HG03159 (cell line): ENCODE results near the gene ZNF552.
A peak's percentile ranks its signal among the peaks of the same experiment; 100 is the strongest.
"Not testable (repeated sequence)": the region's sequence is repeated elsewhere in the genome, so short reads cannot be mapped to it uniquely, and the experiment has no call there.

Experiments
- ATAC-seq: cut with Tn5 transposase; IDR thresholded peaks from one replicate; pipeline ENCODE4 v1.9.1; 2021; ENCODE audit warnings: mild to moderate bottlenecking, moderate library complexity; ENCODE audit not compliant: unreplicated experiment

ZNF552 gene

DNA sequence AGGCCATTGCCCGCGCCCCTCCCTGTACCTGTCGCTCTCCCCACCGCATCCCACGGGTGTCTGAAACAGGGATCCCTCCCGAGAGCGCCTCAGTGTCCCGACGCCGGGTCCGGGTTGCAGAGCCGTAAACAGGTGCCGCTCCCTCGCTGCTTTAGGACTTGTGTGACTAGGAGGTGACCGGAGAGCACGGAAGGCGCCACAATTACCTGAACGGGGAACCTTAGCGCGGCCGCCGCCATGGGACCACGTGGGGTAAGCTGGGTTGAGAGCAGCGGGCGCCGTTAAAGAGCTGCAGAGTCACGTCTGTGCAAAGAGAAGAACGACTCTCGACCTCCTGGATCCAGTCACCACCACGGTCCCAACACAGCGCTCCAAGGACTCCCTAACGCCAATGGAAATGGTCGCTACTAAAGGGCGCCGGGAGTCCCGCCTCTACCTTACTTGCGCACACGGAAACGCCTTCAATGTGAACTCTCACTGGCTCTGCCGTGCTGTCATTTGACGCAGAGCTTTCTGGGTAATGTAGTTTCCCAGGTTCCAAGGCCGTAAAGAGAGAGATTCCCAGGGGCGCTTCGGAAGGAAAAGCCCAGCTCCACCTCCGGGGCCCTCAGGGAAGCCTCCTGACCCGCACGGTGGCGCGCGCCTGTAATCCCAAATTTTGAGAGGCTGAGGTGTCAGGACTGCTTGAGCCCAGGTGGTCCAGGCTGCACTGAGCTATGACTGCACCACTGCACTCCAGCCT lies at the start of gene ZNF552:
ZNF552 (minus strand) TSS at position 409 of the 742 bp plus-strand sequence; CDS start at position 239, 170 bp downstream.
- ATAC-seq = peak; percentile 76

DNA sequence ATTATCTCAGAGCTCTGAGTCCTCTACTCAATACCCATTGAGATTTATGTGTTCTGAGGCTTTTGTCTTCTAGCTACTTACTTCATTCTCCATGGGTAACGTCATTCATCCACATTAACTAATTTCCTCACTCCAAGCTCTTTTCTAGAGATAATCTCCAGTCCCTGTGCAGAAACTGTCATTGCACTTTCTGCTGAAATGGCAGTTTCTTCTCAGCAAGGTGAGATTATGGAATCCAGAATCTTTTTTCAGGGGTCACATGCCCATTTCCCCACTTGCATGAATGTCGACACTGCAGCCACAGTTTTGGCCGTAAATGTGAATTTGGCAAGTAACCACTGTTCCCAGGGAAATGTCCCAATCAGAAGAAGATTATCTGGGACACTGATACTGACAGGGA lies 47.6 kb upstream of the ZNF552 start:
- ATAC-seq = not testable (repeated sequence)

DNA sequence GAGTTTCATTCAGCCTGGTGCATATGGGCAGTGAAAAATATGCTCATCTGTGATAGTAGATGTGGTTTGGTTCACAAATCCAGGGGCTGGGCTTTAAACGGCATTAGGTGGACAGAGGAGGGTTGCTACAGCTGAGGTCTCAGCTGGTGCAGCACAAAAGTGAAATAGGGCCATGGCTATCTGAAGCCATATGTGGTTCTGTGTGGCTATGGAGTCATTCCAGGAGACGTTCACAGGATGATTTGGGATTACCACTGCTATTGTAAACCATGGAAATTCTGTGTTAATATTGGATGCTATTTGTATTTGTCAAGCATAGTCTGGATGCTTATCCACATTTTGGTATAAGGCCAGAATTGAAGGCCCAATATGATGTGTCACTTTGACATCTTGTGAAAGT lies 39.4 kb upstream of the ZNF552 start:
- not testable (repeated sequence) for ATAC-seq

DNA sequence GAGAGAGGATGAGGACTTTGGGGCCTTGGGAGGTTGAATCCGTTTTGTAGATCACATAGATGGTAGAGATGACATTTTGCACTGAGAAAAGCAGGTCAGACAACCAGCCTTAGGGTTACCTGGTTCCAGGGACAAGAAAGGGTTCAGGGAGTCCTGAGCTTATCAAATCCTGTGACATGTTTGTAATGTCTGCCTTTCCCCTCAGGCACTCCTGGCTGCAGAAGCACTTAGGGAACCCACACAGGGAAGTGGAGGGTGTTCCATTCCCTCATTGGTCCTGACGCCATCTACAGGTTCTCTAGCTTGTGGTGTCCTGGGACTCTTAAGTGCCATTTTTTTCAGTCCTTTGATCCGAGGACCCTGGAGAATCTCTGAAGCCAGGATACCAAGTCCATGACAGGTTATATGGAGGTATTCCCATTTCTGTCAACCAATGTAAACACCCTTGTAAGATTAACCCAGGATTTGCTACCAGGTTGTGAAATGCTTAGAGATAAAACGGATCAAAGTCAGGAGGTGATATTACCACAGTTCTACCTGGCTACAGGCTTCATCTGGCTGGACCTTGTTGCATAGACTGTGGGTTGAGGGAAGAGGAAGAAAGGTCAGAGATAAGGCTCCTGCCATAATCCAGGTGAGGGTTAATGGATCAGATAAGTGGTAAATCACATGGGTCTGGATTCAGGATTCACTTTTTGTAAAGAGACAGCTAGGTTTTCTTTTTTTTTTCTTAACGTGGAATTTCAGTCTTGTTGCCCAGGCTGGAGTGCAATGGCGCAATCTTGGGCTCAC lies 37.3 kb upstream of the ZNF552 start:
- ATAC-seq = not testable (repeated sequence)

DNA sequence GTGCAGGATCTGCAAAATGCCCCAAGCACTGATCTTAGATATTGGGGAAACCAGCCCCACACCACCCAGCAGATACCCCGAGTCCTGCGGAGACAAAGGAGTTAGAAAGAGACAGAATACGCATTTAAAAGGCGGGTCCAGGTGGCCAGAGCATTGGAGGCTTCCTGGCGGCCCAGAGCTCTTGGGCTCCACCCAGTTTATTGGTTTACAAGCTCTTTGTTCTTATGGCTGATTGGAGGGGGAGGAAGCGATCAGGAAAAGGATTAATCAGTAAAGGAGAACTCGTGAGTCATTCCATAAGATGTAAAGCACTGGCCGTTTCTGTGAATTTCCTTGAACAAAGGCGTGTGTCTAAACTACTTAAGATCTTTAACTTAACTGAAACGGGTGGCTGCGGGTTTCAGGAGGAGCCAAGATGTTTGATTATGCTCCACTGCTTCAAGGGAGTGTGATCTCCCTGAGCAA lies 35.9 kb upstream of the ZNF552 start:
- no peak for ATAC-seq

DNA sequence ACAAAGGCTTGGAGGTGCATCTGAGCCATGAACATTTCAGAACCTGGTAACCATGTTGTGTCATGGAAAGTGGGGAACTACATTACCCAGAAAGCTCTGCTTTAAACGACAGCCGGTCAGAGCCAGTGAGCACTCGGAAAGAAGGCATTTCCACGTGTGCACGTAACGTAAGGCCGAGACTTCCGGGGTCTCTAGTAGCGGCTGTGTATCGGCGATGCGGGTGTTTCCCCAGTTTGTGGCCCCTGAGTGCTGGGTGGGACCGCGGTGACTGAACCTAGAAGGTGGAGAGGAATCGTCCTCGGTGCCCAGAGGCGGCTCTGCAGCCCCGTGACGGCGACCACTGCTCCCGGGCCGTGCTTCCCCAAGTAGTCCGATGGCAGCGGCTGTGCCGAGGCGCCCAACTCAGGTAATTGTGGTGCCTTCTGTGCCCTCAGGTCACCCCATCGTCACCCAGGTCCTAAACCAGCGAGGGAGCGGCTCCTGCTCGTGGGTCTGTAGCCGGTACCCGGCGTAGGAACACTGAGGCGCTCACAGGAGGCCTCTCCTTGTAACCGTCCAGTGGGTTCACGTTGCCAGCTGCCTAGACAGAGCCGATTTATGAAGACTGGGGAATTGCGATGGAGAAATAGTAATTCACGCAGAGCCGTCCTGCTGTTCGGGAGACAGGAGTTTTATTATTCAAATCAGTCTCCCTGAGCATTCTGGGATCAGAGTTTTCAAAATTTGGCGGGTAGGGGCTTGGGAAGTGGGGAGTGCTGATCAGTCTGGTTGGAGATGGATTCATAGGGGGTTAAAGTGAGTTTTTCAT lies 35.2 kb upstream of the ZNF552 start, which contains the start of gene ZNF587:
ZNF587 (plus strand) TSS at position 194 of the 808 bp plus-strand sequence; CDS start at position 374, 180 bp downstream.
- ATAC-seq = peak; percentile 95

DNA sequence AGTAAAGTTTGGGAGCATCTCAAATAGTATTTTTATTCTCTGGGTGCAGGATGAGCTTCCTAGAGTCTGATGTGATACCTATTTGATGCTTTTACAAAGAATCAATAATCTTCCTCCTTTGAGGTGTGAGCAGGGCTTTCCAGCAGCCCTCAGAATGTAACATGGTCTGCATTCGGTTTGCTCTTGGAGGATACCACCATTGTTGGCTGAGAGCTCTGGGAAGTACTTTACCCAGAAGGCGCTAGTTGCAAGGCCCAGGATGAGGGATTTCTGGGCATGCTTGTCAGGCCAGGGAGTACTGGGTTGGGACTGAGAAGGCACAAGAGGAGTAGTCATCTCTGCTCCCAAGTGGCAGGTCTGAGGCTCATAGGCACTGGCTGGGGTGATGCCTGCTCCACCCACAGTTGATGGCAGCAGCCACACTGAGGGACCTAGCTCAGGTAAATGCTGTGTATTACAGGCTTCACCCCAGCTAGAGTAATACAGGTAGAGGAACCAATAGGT lies 34.5 kb upstream of the ZNF552 start:
- not testable (repeated sequence) for ATAC-seq

DNA sequence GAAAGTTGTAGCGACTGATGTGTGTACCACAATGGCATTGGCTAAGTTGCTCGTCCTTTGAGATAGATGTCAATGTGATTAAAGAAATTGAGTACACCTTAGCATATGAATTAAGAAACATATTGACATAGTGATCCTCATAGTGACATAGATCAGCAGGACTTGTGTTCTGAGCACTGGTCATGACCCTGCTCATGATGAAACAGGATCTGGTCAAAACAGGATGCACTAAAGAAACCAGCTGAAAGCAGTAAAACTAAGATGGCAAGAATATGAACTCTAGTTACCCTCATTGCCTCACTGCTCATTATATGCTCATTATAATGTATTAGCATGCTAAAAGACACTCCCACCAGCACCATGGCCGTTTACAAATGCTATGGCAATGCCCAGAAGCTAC lies 32.5 kb upstream of the ZNF552 start:
- ATAC-seq = not testable (repeated sequence)

DNA sequence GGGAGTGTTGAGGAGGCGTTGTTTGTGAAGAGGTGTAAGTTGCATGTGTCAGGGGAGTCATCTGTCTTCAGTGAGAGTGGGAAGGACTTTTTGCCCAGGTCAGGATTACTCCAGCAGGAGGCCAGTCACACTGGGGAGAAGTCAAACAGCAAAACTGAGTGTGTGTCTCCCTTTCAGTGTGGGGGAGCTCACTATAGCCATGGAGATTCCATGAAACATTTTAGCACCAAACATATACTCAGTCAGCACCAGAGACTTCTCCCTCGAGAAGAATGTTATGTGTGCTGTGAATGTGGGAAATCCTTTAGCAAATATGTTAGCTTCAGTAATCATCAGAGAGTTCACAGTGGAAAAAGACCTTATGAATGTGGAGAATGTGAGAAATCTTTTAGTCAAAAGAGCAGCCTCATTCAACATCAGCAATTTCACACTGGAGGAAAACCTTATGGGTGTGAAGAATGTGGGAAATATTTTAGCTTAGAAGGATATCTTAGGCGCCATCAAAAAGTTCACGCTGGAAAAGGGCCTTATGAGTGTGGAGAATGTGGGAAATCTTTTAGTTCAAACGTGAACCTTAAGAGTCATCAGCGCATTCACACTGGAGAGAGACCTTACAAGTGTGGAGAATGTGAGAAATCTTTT lies 26.5 kb upstream of the ZNF552 start:
- no peak for ATAC-seq

DNA sequence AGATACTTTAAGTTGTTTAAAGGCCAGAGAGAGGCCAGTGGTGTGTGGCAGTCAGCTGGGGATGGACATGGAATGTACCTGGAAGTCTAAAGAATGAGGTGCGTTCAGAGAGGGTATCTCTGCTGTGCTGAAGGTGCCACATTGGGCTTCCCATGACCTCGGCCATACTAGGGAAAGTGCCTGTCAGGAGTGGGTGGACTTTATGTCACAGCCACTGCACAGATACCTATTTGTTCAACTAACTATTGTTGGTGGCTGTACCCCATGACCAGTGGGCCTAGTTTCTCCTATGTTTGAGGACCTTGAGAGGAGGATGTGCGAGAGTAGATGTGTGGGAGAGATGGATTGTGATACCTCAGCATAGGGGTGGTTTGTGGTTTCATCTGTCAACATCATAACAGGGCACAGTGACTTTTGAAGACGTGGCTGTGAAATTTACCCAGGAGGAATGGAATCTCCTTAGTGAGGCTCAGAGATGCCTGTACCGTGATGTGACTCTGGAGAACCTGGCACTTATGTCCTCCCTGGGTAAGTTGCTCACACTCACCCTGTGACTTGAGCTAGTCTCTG lies 24.0 kb upstream of the ZNF552 start:
- ATAC-seq = not testable (repeated sequence)

DNA sequence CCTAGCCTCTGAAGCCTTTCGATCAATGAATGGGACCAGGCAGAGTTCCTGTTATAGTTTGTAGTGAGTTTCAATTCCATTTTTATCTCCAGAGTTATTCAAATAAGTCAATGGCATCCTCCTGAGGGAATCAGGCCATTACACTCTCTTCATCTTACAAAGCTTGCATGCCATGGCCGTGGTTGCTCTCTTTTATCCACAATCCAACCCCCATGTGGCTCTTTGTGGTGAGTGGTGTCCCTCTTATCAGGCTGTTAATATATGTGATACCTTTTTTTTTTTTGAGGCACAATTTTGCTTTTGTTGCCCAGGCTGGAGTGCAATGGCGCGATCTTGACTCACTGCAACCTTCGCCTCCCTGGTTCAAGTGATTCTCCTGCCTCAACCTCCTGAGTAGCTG lies 22.3 kb upstream of the ZNF552 start:
- not testable (repeated sequence) for ATAC-seq

DNA sequence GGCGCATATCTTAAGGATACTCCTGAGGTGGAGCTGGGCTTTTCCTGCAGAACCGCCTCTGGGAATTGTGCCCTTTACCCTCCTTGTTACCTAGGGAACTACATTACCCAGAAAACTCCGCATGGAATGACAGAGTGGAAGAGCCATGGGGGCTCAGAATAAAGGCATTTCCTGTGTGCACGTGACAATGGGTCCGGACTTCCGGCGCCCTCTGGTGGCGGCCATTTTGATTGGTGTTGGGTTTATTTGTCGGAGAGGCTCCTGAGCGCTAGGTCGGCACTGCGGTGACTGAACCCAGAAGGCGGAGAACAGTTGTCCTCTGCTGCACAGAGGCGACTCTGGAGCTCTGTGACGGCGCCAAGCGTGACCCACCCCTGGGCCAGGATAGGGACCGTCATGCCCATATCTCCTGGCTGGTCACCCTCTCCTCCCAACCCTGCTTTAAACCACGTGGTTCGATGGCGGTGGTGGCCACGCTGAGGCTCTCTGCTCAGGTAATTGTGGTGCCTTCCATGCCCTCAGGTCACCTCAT lies 15.4 kb upstream of the ZNF552 start, which contains the start of gene ZNF587B:
ZNF587B (plus strand) TSS at position 229 of the 532 bp plus-strand sequence; CDS start at position 459, 230 bp downstream.
- no peak for ATAC-seq

DNA sequence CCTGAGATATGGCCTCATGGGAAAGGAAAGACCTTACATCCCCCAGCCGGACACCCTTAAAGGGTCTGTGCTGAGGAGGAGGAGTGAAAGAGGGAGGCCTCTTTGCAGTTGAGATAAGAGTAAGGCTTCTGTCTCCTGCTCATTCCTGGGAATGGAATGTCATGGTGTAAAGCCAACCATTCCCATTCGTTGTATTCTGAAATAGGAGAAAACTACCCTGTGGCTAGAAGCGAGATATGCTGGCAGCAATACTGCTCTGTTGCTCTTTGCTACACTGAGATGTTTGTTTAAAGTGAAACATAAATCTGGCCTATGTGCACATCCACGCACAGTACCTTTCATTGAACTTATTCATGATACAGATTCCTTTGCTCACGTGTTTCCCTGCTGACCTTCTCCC lies 14.6 kb upstream of the ZNF552 start:
- ATAC-seq = no peak

DNA sequence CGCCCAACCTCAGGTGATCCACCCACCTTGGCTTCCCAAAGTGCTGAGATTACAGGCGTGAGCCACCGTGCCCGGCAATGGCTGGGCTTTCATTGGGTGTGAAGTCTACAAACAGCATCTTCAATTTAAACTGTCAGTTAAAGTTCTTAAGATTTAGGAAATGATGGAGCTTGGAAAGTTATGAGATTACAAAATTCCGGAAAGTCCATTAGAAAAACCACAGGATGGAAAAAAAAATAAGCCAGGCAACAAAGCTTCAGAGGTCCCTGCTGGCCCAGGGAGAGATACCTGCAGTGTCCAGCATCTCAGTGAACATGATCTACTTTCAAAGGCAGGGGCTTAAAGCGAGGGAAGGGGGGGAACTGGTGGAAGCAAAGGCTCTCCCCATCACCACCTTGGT lies 10.8 kb upstream of the ZNF552 start:
- ATAC-seq = no peak

DNA sequence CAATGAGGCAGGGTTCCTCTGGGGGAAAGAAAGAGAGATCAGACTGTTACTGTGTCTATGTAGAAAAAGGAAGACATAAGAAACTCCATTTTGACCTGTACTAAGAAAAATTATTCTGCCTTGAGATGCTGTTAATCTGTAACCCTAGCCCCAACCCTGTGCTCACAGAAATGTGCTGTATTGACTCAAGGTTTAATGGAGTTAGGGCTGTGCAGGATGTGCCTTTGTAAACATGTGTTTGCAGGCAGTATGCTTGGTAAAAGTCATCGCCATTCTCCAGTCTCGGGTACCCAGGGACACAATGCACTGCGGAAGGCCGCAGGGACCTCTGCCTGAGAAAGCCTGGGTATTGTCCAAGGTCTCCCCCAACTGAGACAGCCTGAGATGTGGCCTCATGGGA lies 8.9 kb upstream of the ZNF552 start:
- ATAC-seq = not testable (repeated sequence)

DNA sequence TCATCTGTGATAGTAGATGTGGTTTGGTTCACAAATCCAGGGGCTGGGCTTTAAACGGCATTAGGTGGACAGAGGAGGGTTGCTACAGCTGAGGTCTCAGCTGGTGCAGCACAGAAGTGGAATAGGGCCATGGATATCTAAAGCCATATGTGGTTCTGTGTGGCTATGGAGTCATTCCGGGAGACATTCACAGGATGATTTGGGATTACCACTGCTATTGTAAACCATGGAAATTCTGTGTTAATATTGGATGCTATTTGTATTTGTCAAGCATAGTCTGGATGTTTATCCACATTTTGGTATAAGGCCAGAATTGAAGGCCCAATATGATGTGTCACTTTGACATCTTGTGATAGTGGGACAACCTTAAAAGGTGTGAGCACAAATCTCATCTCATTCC lies 8.4 kb upstream of the ZNF552 start:
- not testable (repeated sequence) for ATAC-seq

DNA sequence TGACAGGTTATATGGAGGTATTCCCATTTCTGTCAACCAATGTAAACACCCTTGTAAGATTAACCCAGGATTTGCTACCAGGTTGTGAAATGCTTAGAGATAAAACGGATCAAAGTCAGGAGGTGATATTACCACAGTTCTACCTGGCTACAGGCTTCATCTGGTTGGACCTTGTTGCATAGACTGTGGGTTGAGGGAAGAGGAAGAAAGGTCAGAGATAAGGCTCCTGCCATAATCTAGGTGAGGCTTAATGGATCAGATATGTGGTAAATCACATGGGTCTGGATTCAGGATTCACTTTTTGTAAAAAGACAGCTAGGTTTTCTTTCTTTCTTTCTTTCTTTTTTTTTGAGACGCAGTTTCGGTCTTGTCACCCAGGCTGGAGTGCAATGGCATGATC lies 6.8 kb upstream of the ZNF552 start:
- not testable (repeated sequence) for ATAC-seq

DNA sequence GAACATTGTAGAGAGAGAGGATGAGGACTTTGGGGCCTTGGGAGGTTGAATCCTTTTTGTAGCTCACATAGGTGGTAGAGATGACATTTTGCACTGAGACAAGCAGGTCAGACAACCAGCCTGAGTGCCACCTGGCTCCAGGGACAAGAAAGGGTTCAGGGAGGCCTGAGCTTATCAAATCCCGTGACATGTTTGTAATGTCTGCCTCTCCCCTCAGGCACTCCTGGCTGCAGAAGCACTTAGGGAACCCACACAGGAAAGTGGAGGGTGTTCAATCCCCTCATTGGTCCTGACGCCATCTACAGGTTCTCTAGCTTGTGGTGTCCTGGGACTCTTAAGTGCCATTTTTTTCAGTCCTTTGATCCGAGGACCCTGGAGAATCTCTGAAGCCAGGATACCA lies 6.4 kb upstream of the ZNF552 start:
- not testable (repeated sequence) for ATAC-seq

DNA sequence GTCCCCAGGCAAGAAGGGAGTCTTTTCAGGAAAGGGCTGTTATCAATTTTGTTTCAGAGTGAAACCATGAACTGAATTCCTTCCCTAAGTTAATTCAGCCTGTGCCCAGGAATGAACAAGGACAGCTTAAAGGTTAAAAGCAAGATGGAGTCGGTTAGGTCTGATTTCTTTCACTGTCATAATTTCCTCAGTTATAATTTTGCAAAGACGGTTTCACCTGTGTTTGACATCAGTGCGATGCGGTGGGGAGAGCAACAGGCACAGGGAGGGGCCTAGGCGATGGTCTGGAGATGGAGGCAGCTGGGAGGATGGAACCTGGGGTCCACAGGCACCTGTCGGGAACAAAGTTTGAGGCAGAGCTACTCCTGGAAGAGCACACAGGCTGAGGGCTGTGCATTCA lies 5.9 kb upstream of the ZNF552 start:
- ATAC-seq = no peak
